Aorta (tissue), 5 donors: ENCODE measurements around the gene FBLN1. TPM values are rescaled to one million over a fixed set of nuclear protein-coding genes. Genes with fewer than 3 reads are reported as not detected.

ENCODE experiments used
- ATAC-seq: fragments of 200-7000 bp; cut with Tn5 transposase; one replicate; pipeline ENCODE4 v1.9.1; 2022; ENCODE audit warnings: moderate library complexity; ENCODE audit not compliant: low FRiP score
- DNase-seq, 2 donors: peaks; one replicate each; pipeline ENCODE4 v3.0.0-alpha.2; 2020
- H3K27ac ChIP-seq, 2 donors: one replicate each; pipeline ENCODE4 v1.5.1; 2013; ENCODE audit warnings: low read length in 2 of 2, mild to moderate bottlenecking in 2 of 2, moderate library complexity in 2 of 2, control low read depth in 1 of 2, inconsistent platforms in 1 of 2, low read depth in 1 of 2
- H3K27me3 ChIP-seq, 2 donors: one replicate each; pipeline ENCODE4 v1.6.1; 2013; ENCODE audit warnings: control low read depth in 1 of 2, low read length in 1 of 2, mild to moderate bottlenecking in 1 of 2, moderate library complexity in 1 of 2; ENCODE audit not compliant: insufficient read depth in 2 of 2, control insufficient read depth in 1 of 2
- H3K36me3 ChIP-seq, 2 donors: one replicate each; pipeline ENCODE4 v1.6.1; 2013; ENCODE audit warnings: control low read depth in 1 of 2, low read length in 1 of 2, mild to moderate bottlenecking in 1 of 2; ENCODE audit not compliant: insufficient read depth in 2 of 2, control insufficient read depth in 1 of 2
- H3K4me1 ChIP-seq, 2 donors: one replicate each; pipeline ENCODE4 v1.6.1; 2013; ENCODE audit warnings: low read length in 2 of 2, control low read depth in 1 of 2, mild to moderate bottlenecking in 1 of 2, moderate library complexity in 1 of 2; ENCODE audit not compliant: insufficient read depth in 2 of 2, control insufficient read depth in 1 of 2
- H3K4me3 ChIP-seq, 2 donors: one replicate each; pipeline ENCODE4 v1.5.1; 2013; ENCODE audit warnings: low read length in 2 of 2, control low read depth in 1 of 2, mild to moderate bottlenecking in 1 of 2
- H3K9me3 ChIP-seq: one replicate; pipeline ENCODE4 v1.6.1; 2013; ENCODE audit warnings: mild to moderate bottlenecking, low read length; ENCODE audit not compliant: control insufficient read depth
- WGBS, 2 donors: extraction: QIAGEN DNeasy Blood & Tissue Kit; methylation state at CpG; one replicate each; pipeline ENCODE4 v1.1.7; 2013; 5-methylcytosine and 5-hydroxymethylcytosine counted together
- intact Hi-C, 2 donors: fragments of 100-400 bp; cut with DNase I; formaldehyde crosslinking; loops; one replicate each; pipeline versions ENCODE4 v1.14.2 to v1.15.0; 2022
- polyA plus RNA-seq, 2 donors: library from polyadenylated mRNA; stranded (reverse); fragments of 200-250 nt; gene quantifications; one replicate each; pipeline ENCODE4 v1.2.3, GENCODE V29; 2013
- total RNA-seq, 2 donors: library from RNA; stranded (reverse); fragmentation: NEBNext Ultra II Directional; extraction: Animal tissue kit (Norgen Biotek cat#: 25700); gene quantifications; one replicate each; pipeline ENCODE4 v1.2.1, GENCODE V29; 2021
- donor health status: healthy with polysubstance abuse.
- donor health status: Bipolar disorder and iron deficiency.
- donor health status: DM: no; HTN: no; CAD: no.
- donor health status: DM: no; HTN: no; CAD: no.
- donor health status: DM: yes; HTN: yes; CAD: no.

Gene FBLN1
- total and polyA plus RNA-seq, 4 donors, result 48.1 to 1,512 (median 391) TPM

DNA sequence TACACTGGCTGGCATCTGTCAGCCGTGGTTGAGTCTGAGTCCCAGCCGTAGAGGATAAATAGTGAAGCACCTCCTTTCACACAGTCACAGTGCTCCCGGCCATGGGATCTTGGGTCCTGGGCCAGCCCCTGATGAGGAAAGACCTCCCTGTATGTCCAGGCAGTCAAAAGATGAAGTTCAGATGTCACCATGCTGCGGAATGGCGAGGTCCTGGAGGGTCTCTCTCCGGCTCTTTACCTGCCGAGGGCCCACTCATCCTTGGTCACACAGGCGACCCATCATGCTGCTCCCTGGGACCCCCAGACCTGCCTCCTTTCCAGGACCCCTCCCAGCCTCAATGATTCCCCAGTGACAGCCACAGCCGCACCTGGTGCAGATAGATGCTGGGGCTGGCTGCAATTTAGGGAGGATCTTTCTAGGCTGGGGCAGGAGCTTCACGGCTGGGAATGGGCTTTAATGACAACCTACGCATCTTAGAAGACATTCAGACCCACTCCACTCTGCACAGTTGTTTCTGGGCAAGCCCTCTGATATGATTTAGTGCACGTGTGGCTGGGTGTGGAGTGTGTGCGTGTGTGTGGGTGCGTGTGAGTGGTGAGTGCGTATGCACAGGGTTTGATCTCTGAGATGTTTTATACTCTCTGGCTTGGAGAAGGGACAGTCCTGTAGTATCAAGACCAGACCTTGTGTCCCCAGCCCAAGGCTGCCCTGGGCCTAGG is 79.7 kb downstream of the FBLN1 start:
- Histone ChIP-seq H3K4me3 (no peak overlapping the region), H3K4me1 (no peaks in the 10 kb centered on the region), H3K36me3 (no peaks in the 10 kb centered on the region), H3K27me3 (no peaks in the 10 kb centered on the region), H3K9me3 (no peaks in the 10 kb centered on the region), H3K27ac (no peak overlapping the region)
- WGBS, 2 donors, result 75 to 83% methylated on average over 15 of the region's 15 CpGs
- DNase-seq, result peak; percentile 35 to 64
- intact Hi-C loops, result no loop called here
- ATAC-seq, result no peak

DNA sequence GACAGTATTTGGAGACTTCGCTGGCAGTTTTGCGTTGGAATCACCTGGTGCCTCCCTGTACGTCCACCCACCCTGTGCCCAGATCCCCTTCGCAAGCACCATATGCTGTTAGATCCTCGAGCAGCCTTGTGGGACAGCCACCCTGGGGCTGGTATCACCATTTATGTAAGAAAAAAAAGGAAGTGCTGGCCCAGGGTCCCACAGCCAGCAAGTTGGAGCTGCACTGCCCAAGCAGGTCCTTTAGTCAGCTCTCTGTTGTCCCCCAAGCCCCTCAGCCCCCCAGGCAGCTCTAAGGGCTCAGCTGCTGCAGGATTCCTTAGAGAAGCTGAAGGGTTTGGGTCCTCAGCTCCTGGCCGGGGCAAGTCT is 80.3 kb downstream of the FBLN1 start:
- intact Hi-C loops, result no loop called here
- H3K4me1 ChIP-seq, result no peaks in the 10 kb centered on the region
- H3K9me3 ChIP-seq, result no peaks in the 10 kb centered on the region
- no peaks in the 10 kb centered on the region for H3K27me3 ChIP-seq
- no peaks in the 10 kb centered on the region for H3K36me3 ChIP-seq
- 84 to 85% methylated on average over 6 of the region's 6 CpGs for WGBS, 2 donors
- peak in 1 of 2 donors; percentile 65 for DNase-seq
- no peak overlapping the region for H3K4me3 ChIP-seq
- ATAC-seq, result no peak
- H3K27ac ChIP-seq, result no peak overlapping the region

DNA sequence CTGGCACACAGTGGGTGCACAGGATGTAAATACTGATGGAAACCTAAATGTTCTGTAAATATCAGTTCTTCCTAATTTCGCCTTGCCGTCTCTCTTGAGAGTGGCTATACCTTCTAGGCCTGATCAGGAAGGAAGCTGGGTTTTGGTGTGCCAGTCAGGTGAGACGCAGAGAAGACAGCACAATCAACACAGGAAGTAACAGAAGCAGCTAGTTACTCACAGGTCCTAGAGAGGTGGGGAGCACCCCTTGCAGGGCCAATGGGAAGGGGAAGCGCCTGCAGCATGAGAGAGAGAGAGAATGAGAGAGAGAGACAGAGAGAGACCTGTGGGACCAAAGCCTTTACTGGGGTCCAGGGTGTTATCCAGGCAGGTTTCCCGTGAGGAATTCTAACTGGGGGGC is 80.8 kb downstream of the FBLN1 start:
- ATAC-seq (no peak), DNase-seq (peak in 1 of 2 donors; percentile 49)
- no peaks in the 10 kb centered on the region for H3K27me3 ChIP-seq
- H3K36me3 ChIP-seq, result no peaks in the 10 kb centered on the region
- WGBS, 2 donors, result 93 to 94% methylated on average over 5 of the region's 5 CpGs
- no peak overlapping the region for H3K27ac ChIP-seq
- H3K9me3 ChIP-seq, result no peaks in the 10 kb centered on the region
- H3K4me3 ChIP-seq, result no peak overlapping the region
- no peaks in the 10 kb centered on the region for H3K4me1 ChIP-seq
- intact Hi-C loops, result no loop called here

DNA sequence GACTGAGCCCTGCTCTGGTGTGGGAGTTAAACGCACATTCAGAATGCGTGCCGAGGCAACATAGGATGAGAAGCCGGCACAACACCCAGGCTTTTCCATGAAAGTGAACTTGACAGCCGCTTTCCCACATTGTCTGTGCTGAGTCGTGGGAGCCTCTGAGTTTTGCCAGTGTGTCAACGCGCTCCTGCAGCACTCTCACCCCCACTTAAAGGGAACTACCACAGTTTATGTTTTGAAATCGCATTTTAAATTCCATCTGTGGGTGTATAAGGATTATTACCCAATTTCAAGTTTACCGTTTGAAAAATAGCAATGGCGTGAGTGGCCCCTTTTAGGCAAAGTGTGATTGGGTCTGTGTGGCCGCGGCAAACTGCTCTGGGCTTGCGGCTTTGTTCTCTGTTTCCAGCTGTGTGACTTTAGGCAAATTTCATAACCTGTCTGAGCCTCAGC is 81.5 kb downstream of the FBLN1 start:
- Histone ChIP-seq H3K27me3 (no peaks in the 10 kb centered on the region), H3K27ac (no peak overlapping the region), H3K36me3 (no peaks in the 10 kb centered on the region), H3K4me1 (no peaks in the 10 kb centered on the region), H3K4me3 (no peak overlapping the region), H3K9me3 (no peaks in the 10 kb centered on the region)
- DNase-seq, result peak in 1 of 2 donors; percentile 40
- 70 to 75% methylated on average over 14 of the region's 14 CpGs for WGBS, 2 donors
- intact Hi-C loops, result no loop called here
- no peak for ATAC-seq

DNA sequence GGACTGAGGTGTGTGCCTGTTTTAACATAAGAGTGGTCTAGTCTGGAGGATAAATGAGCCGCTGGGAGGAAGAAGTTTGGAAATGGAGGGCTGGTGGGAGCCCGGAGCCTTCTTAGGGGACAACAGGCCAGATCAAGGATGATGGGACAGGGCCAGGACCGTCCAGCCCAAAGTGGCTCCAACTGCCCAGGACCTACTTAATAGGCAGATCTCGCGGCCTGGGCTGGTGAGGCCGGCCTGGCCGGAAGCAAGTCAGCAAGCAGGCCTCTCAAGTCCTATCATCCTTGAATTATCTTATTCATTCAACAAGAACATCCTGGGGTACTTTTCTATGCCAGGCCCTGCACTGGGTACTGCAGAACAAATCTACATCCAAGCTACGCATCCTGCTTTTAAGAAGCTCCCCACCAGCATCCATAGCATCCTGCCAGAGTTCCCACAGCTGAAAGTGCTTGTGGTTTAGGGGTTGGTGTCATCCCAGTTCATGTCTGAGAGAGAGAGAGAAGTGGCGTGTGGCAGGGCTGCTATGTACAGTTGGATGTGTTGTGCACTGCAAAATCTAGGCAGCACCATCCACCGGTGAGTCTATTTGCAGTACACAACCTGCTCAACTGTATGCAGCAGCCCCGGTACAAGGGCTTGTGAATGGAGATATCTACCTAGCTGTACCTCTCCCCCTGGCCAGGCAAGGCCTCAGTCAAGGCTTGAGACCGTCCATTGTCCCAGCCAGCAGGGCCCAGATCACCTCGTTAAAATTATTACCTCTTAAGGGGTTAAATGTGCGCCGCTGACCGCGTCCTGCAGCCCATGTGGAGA is 82.1 kb downstream of the FBLN1 start:
- Histone ChIP-seq H3K9me3 (no peaks in the 10 kb centered on the region), H3K4me3 (no peak overlapping the region), H3K36me3 (no peaks in the 10 kb centered on the region), H3K27me3 (no peaks in the 10 kb centered on the region), H3K27ac (no peak overlapping the region), H3K4me1 (no peaks in the 10 kb centered on the region)
- intact Hi-C loops, result no loop called here
- 74% methylated on average over 17 of the region's 17 CpGs for WGBS, 2 donors
- DNase-seq (peak in 1 of 2 donors; percentile 60), ATAC-seq (no peak)

DNA sequence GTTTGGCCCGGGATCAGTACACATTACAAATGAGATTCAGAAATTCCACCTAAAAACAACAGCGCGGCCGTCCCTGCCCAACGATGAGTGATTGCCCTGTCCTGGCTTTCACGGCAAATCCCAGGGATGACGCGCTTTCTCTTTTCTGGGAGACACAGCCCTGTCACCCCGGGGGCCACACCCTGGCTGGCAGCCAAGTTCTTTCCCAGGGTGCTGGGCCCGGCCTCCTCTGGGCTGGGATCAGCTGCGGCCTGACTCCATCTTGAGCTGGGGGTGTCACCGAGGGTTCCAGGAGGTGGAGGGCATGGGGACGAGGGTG is 82.7 kb downstream of the FBLN1 start:
- 36 to 47% methylated on average over 13 of the region's 13 CpGs for WGBS, 2 donors

DNA sequence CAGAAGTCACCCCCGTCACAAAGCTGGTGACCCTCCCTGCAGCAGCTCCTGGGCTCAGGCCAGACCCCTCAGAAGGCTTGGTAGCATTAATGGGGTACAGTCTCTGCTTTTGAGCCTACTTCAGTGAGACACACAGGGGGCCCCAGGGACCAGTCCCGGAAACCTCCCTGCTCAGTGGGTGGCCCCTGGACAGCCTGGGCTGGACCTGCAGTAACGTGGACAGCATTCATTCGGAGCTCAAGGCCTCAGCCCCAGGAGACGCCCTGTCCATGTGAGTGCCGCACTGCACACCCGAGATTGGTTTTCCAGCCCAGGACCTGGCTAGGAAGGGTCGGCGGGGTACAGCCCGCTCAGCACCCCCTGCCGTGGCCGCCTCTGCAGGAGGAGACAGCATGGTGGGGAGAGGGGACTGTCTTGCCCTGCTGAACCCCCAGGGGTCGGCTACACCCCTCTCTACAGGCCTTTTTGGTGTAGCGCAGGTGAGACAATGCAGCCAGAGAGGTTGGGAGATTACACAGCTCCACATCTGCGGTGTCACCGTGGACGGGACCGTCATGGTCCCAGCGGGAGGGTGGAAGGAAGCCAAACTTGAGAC is 83.4 kb downstream of the FBLN1 start:
- Histone ChIP-seq H3K4me3 (no peak overlapping the region), H3K27me3 (no peaks in the 10 kb centered on the region), H3K4me1 (no peaks in the 10 kb centered on the region), H3K27ac (no peak overlapping the region), H3K9me3 (no peaks in the 10 kb centered on the region), H3K36me3 (no peaks in the 10 kb centered on the region)
- intact Hi-C loops, result no loop called here
- 90 to 93% methylated on average over 19 of the region's 19 CpGs for WGBS, 2 donors
- ATAC-seq (no peak), DNase-seq (no peak)

More for the DNA sequence above, 82.7 kb downstream of the FBLN1 start:
- no peaks in the 10 kb centered on the region for H3K9me3 ChIP-seq
- H3K4me1 ChIP-seq, result no peaks in the 10 kb centered on the region
- no peaks in the 10 kb centered on the region for H3K36me3 ChIP-seq
- no peak for ATAC-seq
- H3K27ac ChIP-seq, result no peak overlapping the region
- DNase-seq, result no peak
- intact Hi-C loops, result no loop called here
- H3K4me3 ChIP-seq, result no peak overlapping the region
- H3K27me3 ChIP-seq, result no peaks in the 10 kb centered on the region

DNA sequence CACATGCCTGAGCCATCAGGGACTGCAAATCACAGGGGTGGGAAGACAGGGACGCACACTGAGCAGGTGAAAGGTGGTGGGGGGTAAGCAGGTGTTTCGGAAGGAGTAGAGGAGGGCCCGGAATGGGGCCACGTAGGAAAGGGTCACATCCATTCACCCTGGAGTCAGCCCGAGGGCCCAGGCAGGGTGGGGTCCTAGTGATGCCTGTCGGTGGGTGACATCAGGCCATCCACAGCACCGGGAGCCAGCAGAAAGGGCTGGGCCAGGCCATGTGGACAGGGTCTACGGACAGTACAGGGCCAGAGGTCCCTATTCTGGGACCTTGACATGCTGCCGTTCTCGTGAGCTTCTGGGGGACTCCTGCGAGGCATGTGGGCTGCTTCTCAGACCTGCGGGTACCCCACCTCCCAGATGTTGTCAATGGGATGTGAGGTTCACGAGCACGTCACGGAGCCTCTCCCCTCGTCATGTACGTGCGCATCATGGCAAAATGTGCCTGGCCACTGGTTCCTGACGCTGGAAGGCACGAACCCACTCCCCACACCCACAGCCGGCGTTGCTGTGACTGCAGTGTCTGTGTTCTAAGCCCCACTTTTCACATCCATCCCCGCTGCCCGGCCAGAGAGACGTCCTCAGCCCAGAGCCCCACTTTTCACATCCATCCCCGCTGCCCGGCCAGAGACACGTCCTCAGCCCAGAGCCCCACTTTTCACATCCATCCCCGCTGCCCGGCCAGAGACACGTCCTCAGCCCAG is 84.1 kb downstream of the FBLN1 start:
- H3K27ac ChIP-seq, result no peak overlapping the region
- H3K4me3 ChIP-seq, result no peak overlapping the region
- WGBS, 2 donors, result 93% methylated on average over 31 of the region's 31 CpGs
- no peaks in the 10 kb centered on the region for H3K27me3 ChIP-seq
- ATAC-seq, result no peak
- no peaks in the 10 kb centered on the region for H3K9me3 ChIP-seq
- H3K4me1 ChIP-seq, result no peaks in the 10 kb centered on the region
- H3K36me3 ChIP-seq, result no peaks in the 10 kb centered on the region
- no peak for DNase-seq
- intact Hi-C loops, result no loop called here
